ENCODE results near the gene KIF4B.
A peak's percentile ranks its signal among the peaks of the same experiment; 100 is the strongest.

Gene KIF4B

DNA sequence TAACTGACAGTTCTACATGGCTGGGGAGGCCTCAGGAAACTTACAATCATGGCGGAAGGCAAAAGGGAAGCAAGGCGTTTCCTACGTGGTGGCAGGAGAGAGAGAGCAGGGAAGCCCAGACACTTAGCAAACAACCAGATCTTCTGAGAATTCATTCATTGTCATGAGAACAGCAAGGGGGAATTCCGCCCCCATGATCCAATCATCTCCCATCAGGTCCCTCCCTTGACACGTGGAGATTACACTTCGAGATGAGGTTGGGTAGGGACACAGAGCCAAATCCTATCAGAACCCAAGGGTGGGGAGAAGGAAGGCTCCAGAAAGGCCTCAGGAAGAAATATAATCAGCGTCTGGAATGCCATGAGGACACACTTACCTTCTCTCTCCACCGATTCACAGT is 34.3 kb downstream of the KIF4B start:
- in situ Hi-C loops (cut with HindIII; ENCODE audit: low pct_unique_long_range_greater_than_20kb, low sequenced_read_pairs) = no loop called here
- no peak for DNase-seq (ENCODE audit: low read depth in 1 of 2, low spot score in 1 of 2)
- no peak for TF ChIP-seq JUND (IDR thresholded peaks at IDR 0.05; ENCODE audit: low read depth)

DNA sequence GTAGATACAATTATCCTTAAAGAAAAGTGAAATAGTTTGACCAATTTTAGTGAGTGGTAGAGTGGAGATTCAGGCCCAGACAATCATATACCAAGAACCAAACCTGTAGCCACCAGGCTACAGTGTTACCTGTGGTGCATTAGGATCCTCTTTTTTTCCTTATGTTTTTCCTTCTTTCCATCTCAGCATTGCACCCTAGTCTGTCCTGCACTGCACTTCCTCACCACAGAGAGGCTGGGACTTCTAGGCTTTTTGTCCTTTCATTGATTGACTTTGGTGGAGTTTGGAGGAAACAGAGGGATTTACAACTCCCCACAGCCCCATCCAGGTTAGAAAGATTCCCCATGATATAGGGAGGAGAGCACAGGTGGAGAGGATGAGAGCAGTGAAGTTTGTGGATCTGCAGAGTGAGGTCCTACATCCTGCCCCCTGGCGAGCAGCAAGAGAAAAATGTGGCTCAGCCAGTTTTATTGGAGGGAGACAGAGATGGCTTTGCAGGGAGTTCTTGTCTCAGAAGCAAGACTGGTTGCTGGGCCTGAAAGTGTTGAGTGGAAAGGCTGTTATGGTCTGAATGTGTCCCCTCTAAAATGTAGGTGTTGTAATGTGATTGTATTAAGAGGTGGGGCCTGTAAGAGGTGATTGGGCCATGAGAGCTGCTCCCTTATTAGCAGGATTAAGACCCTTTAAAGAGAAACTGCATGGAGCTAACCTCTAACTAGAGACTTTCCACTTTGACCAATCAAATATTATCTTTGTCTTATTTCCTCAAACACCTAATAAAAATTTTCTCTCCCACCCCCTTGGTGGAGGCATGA is 36.2 kb downstream of the KIF4B start:
- peak in 1 of 2 experiments; percentile 83 for DNase-seq (ENCODE audit: low read depth in 1 of 2, low spot score in 1 of 2)
- TF ChIP-seq JUND (IDR thresholded peaks at IDR 0.05; ENCODE audit: low read depth) = no peak
- in situ Hi-C loops (cut with HindIII; ENCODE audit: low pct_unique_long_range_greater_than_20kb, low sequenced_read_pairs) = no loop called here

DNA sequence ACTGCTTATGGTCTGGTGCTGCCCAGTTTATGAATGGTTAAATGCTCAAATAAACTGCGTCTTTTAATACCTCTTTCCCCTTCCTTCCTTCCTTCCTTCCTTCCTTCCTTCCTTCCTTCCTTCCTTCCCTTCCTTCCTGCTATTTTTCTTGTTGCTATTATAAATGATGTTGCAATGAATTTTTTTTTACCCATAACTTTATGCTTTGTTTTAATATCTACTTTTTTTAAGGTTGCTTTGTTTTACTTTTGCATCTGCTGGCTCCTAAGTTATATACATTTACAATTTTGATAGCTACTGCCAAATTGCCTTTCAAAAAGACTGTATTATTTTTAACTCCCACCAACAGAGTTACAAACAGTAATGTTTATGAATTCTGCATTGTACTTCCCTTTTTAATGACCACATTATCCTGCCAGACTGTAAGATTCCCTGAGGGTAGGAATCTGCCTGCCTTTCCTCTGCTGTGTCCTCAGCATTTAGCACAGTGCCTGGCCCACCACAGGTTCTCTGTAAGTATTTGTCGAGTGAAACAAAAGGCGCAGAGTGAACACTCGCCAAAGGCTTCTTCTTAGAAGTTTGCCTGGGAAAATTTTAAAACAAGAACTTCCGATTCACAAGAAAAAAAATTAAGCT is 36.9 kb downstream of the KIF4B start:
- DNase-seq (ENCODE audit: low read depth in 1 of 2, low spot score in 1 of 2) = peak in 1 of 2 experiments; percentile 38
- in situ Hi-C loops (cut with HindIII; ENCODE audit: low pct_unique_long_range_greater_than_20kb, low sequenced_read_pairs) = no loop called here
- TF ChIP-seq JUND (IDR thresholded peaks at IDR 0.05; ENCODE audit: low read depth) = no peak

DNA sequence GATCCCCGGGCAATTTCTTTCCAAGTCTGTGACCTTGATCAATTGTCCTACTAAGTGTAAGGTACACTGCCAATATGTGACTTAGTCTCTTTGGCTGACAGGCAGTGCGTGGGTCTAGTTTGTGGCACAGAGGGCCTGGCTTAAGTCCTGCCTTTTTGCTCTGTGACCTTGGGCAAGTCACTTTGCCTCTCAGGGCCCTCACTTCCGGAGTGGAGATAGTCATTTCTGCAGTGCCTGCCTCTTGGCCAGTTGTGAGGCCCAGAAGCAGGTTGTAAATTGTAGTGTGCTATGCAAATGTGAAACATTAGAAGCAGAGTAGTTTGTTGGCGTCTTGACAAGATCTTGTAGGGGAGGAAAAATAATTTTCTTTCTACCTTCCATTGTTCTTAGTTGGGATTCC is 39.0 kb downstream of the KIF4B start:
- DNase-seq (ENCODE audit: low read depth in 1 of 2, low spot score in 1 of 2) = peak in 1 of 2 experiments; percentile 81
- no peak for TF ChIP-seq JUND (IDR thresholded peaks at IDR 0.05; ENCODE audit: low read depth)
- in situ Hi-C loops (cut with HindIII; ENCODE audit: low pct_unique_long_range_greater_than_20kb, low sequenced_read_pairs) = no loop called here

DNA sequence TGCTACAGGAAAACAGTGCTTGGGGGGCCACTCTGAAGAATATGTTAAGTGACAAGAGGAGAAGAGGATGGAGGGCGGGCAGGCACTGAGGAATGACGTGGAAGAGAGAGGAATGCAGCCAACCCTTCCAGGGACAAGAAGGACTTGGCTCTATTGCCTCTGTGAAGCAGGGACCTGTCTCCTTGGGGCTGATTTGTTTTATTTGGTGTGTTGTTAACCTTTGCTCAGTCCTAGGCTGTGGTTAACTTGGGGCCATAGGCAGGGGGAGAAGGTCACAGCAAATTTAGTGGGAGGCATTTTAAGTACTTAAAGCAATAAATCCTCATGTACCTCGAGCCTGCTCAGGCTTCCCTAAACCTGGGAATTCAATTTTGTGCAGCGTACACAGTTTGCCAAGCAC is 39.9 kb downstream of the KIF4B start:
- DNase-seq (ENCODE audit: low read depth in 1 of 2, low spot score in 1 of 2) = peak in 1 of 2 experiments; percentile 57
- in situ Hi-C loops (cut with HindIII; ENCODE audit: low pct_unique_long_range_greater_than_20kb, low sequenced_read_pairs) = no loop called here
- no peak for TF ChIP-seq JUND (IDR thresholded peaks at IDR 0.05; ENCODE audit: low read depth)

DNA sequence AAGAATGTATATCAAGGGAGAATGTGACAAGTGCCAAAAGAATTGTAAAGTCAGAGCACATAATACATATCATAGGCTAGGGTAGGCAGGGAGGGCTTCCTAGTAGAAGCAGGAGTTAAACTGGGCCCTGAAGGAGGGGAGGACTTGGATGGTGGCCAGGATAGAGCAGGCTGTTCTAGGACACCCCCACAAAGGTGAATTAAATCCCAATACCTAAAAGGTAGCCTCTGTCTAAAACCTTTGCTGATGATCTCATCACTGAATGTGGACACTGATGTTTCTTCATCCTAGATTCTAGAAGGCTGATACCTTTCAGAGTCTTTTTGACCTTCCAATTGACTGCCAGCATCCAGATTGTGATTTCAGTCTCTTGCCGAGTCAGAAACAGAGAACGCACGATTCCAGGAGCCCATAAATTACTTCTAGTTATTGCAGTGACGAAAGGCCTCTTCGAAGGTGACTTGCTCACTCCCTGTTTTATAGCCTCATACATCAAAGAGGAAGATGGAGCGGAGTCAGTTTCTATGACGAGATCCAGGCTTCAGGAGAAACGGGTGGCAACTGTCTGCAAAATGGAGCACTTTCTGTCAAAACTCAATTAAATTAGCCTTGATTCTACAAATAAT is 43.2 kb downstream of the KIF4B start:
- DNase-seq (ENCODE audit: low read depth in 1 of 2, low spot score in 1 of 2) = no peak
- TF ChIP-seq JUND (IDR thresholded peaks at IDR 0.05; ENCODE audit: low read depth) = no peak
- in situ Hi-C loops (cut with HindIII; ENCODE audit: low pct_unique_long_range_greater_than_20kb, low sequenced_read_pairs) = no loop called here

DNA sequence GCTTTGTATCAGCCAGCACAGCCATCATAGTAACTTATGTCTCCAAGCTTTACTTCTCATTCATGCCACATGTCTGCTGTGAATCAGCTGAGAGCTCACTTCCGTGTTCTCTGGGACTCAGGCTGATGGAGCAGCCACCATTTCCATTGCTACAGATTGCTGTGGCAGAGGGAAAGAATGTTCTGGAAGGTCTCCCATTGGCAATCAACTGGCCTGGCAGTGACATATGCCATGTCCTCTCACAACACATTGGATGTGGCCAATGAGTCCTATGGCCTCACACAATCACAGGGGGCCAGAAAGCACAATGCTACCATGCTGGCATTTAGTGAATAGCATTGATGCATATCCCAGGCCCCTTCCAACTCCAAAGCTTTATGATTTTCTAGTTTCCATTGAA is 44.1 kb downstream of the KIF4B start:
- DNase-seq (ENCODE audit: low read depth in 1 of 2, low spot score in 1 of 2) = no peak
- in situ Hi-C loops (cut with HindIII; ENCODE audit: low pct_unique_long_range_greater_than_20kb, low sequenced_read_pairs) = no loop called here
- no peak for TF ChIP-seq JUND (IDR thresholded peaks at IDR 0.05; ENCODE audit: low read depth)

DNA sequence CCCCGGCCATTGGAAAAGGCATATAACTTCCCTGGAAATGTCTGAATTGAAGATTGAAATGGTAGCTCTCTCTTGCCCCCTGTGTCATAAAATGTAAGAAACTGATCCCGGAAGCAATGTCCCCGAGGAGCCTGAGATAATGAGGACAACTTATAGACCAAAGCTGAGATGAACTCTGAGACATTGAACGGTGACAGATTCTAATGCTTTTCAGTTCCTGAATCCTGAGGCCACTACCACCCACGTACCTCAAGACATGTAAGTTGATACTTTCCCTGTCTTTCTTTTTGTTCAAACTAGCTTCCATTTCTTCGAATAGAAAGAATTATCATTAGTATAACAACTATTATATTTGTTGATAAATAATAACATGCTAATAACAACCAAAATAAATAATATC is 51.0 kb downstream of the KIF4B start:
- no peak for TF ChIP-seq JUND (IDR thresholded peaks at IDR 0.05; ENCODE audit: low read depth)
- in situ Hi-C loops (cut with HindIII; ENCODE audit: low pct_unique_long_range_greater_than_20kb, low sequenced_read_pairs) = no loop called here
- no peak for DNase-seq (ENCODE audit: low read depth in 1 of 2, low spot score in 1 of 2)

DNA sequence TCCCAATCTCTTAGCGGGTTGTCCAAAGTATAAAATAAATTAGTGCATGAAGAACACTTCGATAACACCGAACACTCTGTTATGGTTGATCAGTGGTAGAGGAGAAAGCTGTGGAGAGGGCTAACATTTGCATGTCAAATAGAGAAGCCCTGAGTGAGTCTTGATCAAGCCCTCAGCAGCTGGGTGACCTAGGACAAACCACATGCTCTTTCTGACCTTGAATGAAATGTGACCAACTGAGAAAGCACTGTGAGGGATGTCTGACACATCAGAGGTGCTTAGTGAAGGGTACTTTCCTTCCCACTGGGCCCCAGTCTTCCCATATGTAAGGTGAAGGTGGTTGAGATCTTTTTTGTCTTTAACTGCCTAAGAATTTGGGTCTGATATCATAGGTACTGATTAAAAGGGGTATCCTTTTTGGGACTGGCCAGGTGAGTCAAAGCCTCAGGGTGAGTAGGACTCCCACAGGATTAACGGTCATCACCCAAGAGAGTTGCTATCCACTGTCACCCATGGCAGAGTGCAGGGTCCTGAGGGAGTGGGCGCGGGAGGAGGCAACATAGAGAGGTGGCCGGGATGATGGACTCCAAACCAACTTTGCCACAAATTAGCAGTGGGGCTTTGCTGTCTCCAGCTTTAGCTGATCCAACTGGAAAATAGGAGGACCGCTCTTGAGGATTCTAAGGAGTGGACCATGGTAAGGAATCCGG is 53.5 kb downstream of the KIF4B start:
- no peak for DNase-seq (ENCODE audit: low read depth in 1 of 2, low spot score in 1 of 2)
- in situ Hi-C loops (cut with HindIII; ENCODE audit: low pct_unique_long_range_greater_than_20kb, low sequenced_read_pairs) = no loop called here

More for the DNA sequence above, 53.5 kb downstream of the KIF4B start:
- TF ChIP-seq JUND (IDR thresholded peaks at IDR 0.05; ENCODE audit: low read depth) = no peak
